IMR-90 (cell line): Measurements from ENCODE around the gene BZW2. TPM values are rescaled to one million over a fixed set of nuclear protein-coding genes. Genes with fewer than 3 reads are reported as not detected.

Source experiments
- ATAC-seq: fragments of 200-7000 bp; cut with Tn5 transposase; 2 replicates; pipeline ENCODE4 v1.9.1; 2020; ENCODE audit warnings: low read depth, mild to moderate bottlenecking, moderate library complexity
- BruUV-seq: library from RNA; stranded (reverse); fragments of 400-500 nt; replicated peaks from 2 replicates; lab custom pipeline; 2021; lab: Mats Ljungman, UMichigan
- CTCF ChIA-PET: fragments of 300-600 bp; formaldehyde crosslinking; extraction: SDS; loops from one replicate; lab custom pipeline; 2021; ENCODE audit warnings: antibody characterized with exemption; lab: Yijun Ruan, JAX
- POLR2A ChIA-PET: fragments of 300-600 bp; sonication (Branson Sonifier 250); formaldehyde crosslinking; loops from one replicate; lab custom pipeline; 2022; ENCODE audit warnings: antibody characterized with exemption; ENCODE audit not compliant: unreplicated experiment; lab: Charles Lee
- DNase-seq: peaks from one replicate; pipeline ENCODE4 v3.0.0; 2013
- H2AFZ ChIP-seq: replicated peaks from 2 replicates; pipeline ENCODE3; 2013; ENCODE audit warnings: low read length, mild to moderate bottlenecking; ENCODE audit not compliant: poor library complexity
- H2AK5ac ChIP-seq: 2 replicates; pipeline ENCODE4 v1.6.1; 2013; ENCODE audit warnings: low read depth, low read length, inconsistent platforms
- H2AK9ac ChIP-seq: replicated peaks from 2 replicates; pipeline ENCODE3; 2013; ENCODE audit warnings: mild to moderate bottlenecking, low read depth, low read length, moderate library complexity; ENCODE audit not compliant: poor library complexity
- H2BK120ac ChIP-seq: 2 replicates; pipeline ENCODE4 v1.6.1; 2013; ENCODE audit warnings: low read depth, low read length, inconsistent platforms
- H2BK15ac ChIP-seq: 3 replicates; pipeline ENCODE4 v1.6.1; 2013; ENCODE audit warnings: low read depth, low read length, inconsistent platforms
- H2BK20ac ChIP-seq: 2 replicates; pipeline ENCODE4 v1.6.1; 2013; ENCODE audit warnings: low read depth, mild to moderate bottlenecking, inconsistent platforms, low read length, moderate library complexity
- H2BK5ac ChIP-seq: 2 replicates; pipeline ENCODE4 v1.6.1; 2013; ENCODE audit warnings: mild to moderate bottlenecking, low read depth, low read length, inconsistent platforms; ENCODE audit not compliant: poor library complexity, severe bottlenecking
- H3K14ac ChIP-seq: replicated peaks from 2 replicates; pipeline ENCODE4 v1.6.1; 2013; ENCODE audit warnings: low read depth, low read length, inconsistent platforms
- H3K18ac ChIP-seq: 2 replicates; pipeline ENCODE4 v1.6.1; 2013; ENCODE audit warnings: low read depth, low read length, control low read depth
- H3K23ac ChIP-seq: 2 replicates; pipeline ENCODE4 v1.6.1; 2013; ENCODE audit warnings: low read depth, low read length, inconsistent platforms
- H3K27ac ChIP-seq: 2 replicates; pipeline ENCODE4 v1.5.1; 2013; ENCODE audit warnings: mild to moderate bottlenecking, control low read depth, low read length; ENCODE audit not compliant: insufficient read depth
- H3K27me3 ChIP-seq: 2 replicates; pipeline ENCODE4 v1.6.1; 2013; ENCODE audit warnings: low read length; ENCODE audit not compliant: control insufficient read depth, insufficient read depth
- H3K36me3 ChIP-seq: 2 replicates; pipeline ENCODE4 v1.6.1; 2013; ENCODE audit warnings: low read length, mixed read lengths; ENCODE audit not compliant: control insufficient read depth, insufficient read depth
- H3K4ac ChIP-seq: 2 replicates; pipeline ENCODE4 v1.6.1; 2013; ENCODE audit warnings: low read depth, low read length, inconsistent platforms
- H3K4me1 ChIP-seq: 2 replicates; pipeline ENCODE4 v1.6.1; 2013; ENCODE audit warnings: low read length, mixed read lengths; ENCODE audit not compliant: control insufficient read depth, insufficient read depth
- H3K4me2 ChIP-seq: 2 replicates; pipeline ENCODE4 v1.6.1; 2013; ENCODE audit warnings: low read depth, mild to moderate bottlenecking, control low read depth, low read length, moderate library complexity
- H3K4me3 ChIP-seq: 2 replicates; pipeline ENCODE4 v1.5.1; 2013; ENCODE audit warnings: low read depth, mild to moderate bottlenecking, control low read depth, low read length, moderate library complexity; ENCODE audit not compliant: insufficient read depth
- H3K56ac ChIP-seq: 2 replicates; pipeline ENCODE4 v1.6.1; 2013; ENCODE audit warnings: low read length, inconsistent platforms; ENCODE audit not compliant: insufficient read depth; ENCODE audit errors: extremely low read depth
- H3K79me1 ChIP-seq, 2 experiments: 2 replicates each; pipeline ENCODE4 v1.6.1; 2013; ENCODE audit warnings: low read length in 2 of 2, inconsistent platforms in 1 of 2, low read depth in 1 of 2
- H3K9ac ChIP-seq: 2 replicates; pipeline ENCODE4 v1.6.1; 2013; ENCODE audit warnings: low read depth, low read length, control low read depth
- H3K9me1 ChIP-seq: 2 replicates; pipeline ENCODE4 v1.6.1; 2013; ENCODE audit warnings: low read length, inconsistent platforms; ENCODE audit not compliant: insufficient read depth
- H3K9me3 ChIP-seq: 2 replicates; pipeline ENCODE4 v1.6.1; 2013; ENCODE audit warnings: low read length; ENCODE audit not compliant: control insufficient read depth, insufficient read depth
- H4K20me1 ChIP-seq: 2 replicates; pipeline ENCODE4 v1.6.1; 2013; ENCODE audit warnings: low read length, inconsistent platforms; ENCODE audit not compliant: insufficient read depth
- H4K5ac ChIP-seq: 2 replicates; pipeline ENCODE4 v1.6.1; 2013; ENCODE audit warnings: mild to moderate bottlenecking, low read depth, low read length, control low read depth
- H4K8ac ChIP-seq, 2 experiments: 2 replicates each; pipeline ENCODE4 v1.6.1; 2013; ENCODE audit warnings: low read depth in 2 of 2, low read length in 2 of 2, control low read depth in 1 of 2, inconsistent platforms in 1 of 2
- H4K91ac ChIP-seq: 2 replicates; pipeline ENCODE4 v1.6.1; 2013; ENCODE audit warnings: low read depth, low read length, inconsistent platforms; ENCODE audit not compliant: insufficient read depth
- BHLHE40 ChIP-seq: fragments of 150-350 bp; IDR thresholded peaks from 2 replicates; pipeline ENCODE4 v1.6.1; 2016; ENCODE audit warnings: mild to moderate bottlenecking, low read depth, low read length
- CEBPB ChIP-seq: IDR thresholded peaks from 2 replicates; pipeline ENCODE4 v1.6.1; 2012; ENCODE audit warnings: low read depth, low read length, improper control_type of control experiment
- FOS ChIP-seq: fragments of 150-350 bp; IDR thresholded peaks from 2 replicates; pipeline ENCODE4 v1.6.1; 2016; ENCODE audit warnings: low read depth, low read length
- POLR2A ChIP-seq: IDR thresholded peaks from 2 replicates; pipeline ENCODE4 v1.6.1; 2012; ENCODE audit warnings: mild to moderate bottlenecking, low read depth, low read length
- RCOR1 ChIP-seq: IDR thresholded peaks from 2 replicates; pipeline ENCODE4 v1.6.1; 2012; ENCODE audit warnings: mild to moderate bottlenecking, low read length, improper control_type of control experiment; ENCODE audit not compliant: insufficient replicate concordance
- SMC3 ChIP-seq: fragments of 150-350 bp; IDR thresholded peaks from 2 replicates; pipeline ENCODE4 v1.6.1; 2016; ENCODE audit warnings: low read depth, mild to moderate bottlenecking, antibody characterized with exemption, low read length, moderate library complexity
- USF2 ChIP-seq: fragments of 150-350 bp; IDR thresholded peaks from 2 replicates; pipeline ENCODE4 v1.6.1; 2017; ENCODE audit warnings: mild to moderate bottlenecking, antibody characterized with exemption, low read length, low read depth
- WGBS, 2 experiments: methylation state at CpG; one replicate each; pipeline versions ENCODE4 v1.1.5 to v1.1.7; 2013; ENCODE audit warnings: missing lambda C conversion rate in 2 of 2; ENCODE audit not compliant: insufficient read length in 1 of 2; ENCODE audit errors: extremely low coverage in 2 of 2; 5-methylcytosine and 5-hydroxymethylcytosine counted together
- dilution Hi-C: fragments of 300-500 bp; cut with HindIII; formaldehyde crosslinking; loops from one replicate; pipeline ENCODE4 v1.14.3; 2018; ENCODE audit warnings: low sequenced_read_pairs; ENCODE audit not compliant: unreplicated experiment
- in situ Hi-C: fragments of 300-500 bp; cut with MboI; formaldehyde crosslinking; loops from 3 replicates; pipeline ENCODE4 v1.14.3; 2019; ENCODE audit warnings: low sequenced_read_pairs, inconsistent platforms, mixed read lengths
- intact Hi-C: fragments of 100-400 bp; cut with micrococcal nuclease; formaldehyde crosslinking; loops from 2 replicates; pipeline ENCODE4 v1.10.0; 2022
- polyA plus RNA-seq, 3 experiments: library from polyadenylated mRNA; depleted of rRNA; stranded (reverse); fragments of >200 nt; gene quantifications; 2 replicates each; pipeline ENCODE4 v1.2.3, GENCODE V29; 2012; ENCODE audit warnings: low replicate concordance in 1 of 3
- total RNA-seq: library from RNA; depleted of rRNA; stranded (reverse); fragments of >200 nt; gene quantifications from 2 replicates; pipeline ENCODE4 v1.2.3, GENCODE V29; 2012

Gene BZW2
- total and polyA plus RNA-seq, 2 of the 4 experiments (the other 2 are of a cell fraction): 58.1 to 92.9 TPM

DNA sequence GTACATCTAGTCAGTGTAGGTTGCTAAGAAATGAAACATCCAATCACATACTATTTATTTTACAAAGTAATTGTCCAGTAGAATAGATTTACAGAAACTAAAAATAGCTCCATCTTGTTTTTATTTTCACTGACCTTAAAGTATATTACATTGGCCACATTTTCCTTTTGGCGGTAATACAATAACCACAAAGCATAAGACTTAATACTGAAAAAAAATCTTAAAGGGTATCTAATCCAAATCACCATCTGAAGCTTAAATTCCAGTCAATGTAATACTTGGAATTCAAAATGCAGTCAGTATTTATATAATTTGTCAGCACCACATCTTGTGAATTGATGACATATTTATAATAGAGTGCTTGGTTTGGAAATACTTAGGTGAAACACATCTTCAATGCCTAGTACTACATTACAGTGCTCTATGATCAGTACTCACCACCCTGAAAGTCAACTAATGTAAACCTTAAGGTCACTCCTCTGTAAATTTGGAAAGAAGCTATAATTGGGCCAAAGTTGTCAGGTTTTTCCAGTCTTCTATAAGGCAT is 9.4 kb upstream of the BZW2 start:
- Histone ChIP-seq H3K18ac (no peak overlapping the region), H3K14ac (no peak overlapping the region), H3K79me1 (peaks cover 14 to 37% of the 10 kb centered on the region in 2 experiments; a peak in 3 of 4 replicates), H3K4ac (no peak overlapping the region), H2BK20ac (no peak overlapping the region), H3K27ac (no peak overlapping the region), H3K36me3 (peaks cover 4% of the 10 kb centered on the region), H3K9me3 (no peaks in the 10 kb centered on the region), H4K20me1 (peaks cover 10% of the 10 kb centered on the region; the same call in 1 of the 2 replicates), H3K4me1 (peaks cover 3% of the 10 kb centered on the region; the same call in 1 of the 2 replicates), H3K9me1 (peaks cover 11% of the 10 kb centered on the region), H4K91ac (no peak overlapping the region), H3K56ac (no peak overlapping the region), H2AK9ac (no peak overlapping the region), H4K5ac (no peak overlapping the region), H3K27me3 (no peaks in the 10 kb centered on the region), H4K8ac (no peak overlapping the region), H3K4me3 (no peak overlapping the region), H3K23ac (0 out of 2 replicates have a peak overlapping the region, but pooled peaks have one; percentile 5), H3K4me2 (no peak overlapping the region), H2BK15ac (no peak overlapping the region), H3K9ac (no peak overlapping the region), H2BK5ac (no peak overlapping the region), H2AK5ac (no peak overlapping the region), H2AFZ (no peak overlapping the region), H2BK120ac (no peak overlapping the region)
- ATAC-seq (peak; percentile 83), DNase-seq (peak; percentile 77)
- ChIA-PET POLR2A (interaction anchor here (0.6 kb wide), 1 partner anchor 1617 kb away, joined by 3 read pairs; no protein-coding TSS in a partner anchor), CTCF (interaction anchor here (0.6 kb wide), 1 partner anchor 17 kb away, joined by 3 read pairs; no protein-coding TSS in a partner anchor)
- BruUV-seq: no TSS peak
- in situ Hi-C loops (no loop called here), dilution Hi-C loops (no loop called here), intact Hi-C loops (no loop called here)
- TF ChIP-seq POLR2A (no peak), CEBPB (no peak), BHLHE40 (no peak), USF2 (no peak), RCOR1 (no peak), SMC3 (no peak), FOS (no peak)
- WGBS, 2 experiments: no CpG with 5 or more reads among the region's 1 CpG
